Measurements from ENCODE around the gene MYL10. TPM values are rescaled to one million over a fixed set of nuclear protein-coding genes. Genes with fewer than 3 reads are reported as not detected.

Gene MYL10
- total RNA-seq, 1 donor from 2014 or later, result not detected

DNA sequence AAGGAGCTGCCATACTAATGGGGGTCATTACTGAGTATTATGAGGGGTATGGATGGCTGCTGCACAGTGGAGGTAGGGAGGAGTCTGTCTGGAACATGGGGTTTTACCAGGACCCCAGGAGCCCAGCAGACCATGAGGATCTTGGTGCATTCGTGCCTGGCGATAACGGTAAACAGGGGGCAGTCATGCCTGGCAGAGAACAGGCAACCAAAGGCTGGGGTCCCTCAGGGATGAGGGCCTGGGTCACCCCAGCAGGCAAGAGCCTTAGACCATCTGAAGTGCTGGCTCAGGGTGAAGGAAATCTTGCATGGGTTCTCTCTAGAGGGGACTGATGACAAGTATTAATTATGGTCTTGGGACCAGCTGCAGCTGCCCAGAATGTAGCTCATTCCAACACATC, 46.1 kb downstream of the MYL10 start:
- Mint-ChIP-seq H3K4me1 (ENCODE audit: unreplicated experiment) (peaks cover 3% of the 10 kb centered on the region), H3K36me3 (ENCODE audit: unreplicated experiment) (no peaks in the 10 kb centered on the region)
- no peak for DNase-seq (ENCODE audit: extremely low spot score, unreplicated experiment)

DNA sequence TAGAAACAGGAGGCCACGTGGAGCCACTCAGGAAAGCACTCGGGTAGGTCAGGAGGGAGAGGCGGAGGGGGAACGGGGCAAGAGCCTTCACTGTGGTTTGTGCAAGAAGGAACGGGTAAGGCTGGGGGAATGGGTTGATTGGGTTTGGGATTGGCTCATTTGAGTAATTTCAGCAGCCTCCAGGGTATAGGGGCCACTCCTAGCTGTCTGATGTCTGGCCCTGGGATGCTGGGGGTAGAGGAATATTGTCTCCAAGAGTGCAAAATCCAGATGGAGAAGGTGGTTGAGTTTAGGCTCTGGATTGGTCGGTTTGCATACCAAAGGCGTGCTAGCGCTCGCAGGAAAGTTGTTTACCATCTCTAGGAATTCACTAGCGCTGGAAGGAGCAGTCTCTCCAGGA, 47.2 kb downstream of the MYL10 start:
- H3K27me3 Mint-ChIP-seq (ENCODE audit: unreplicated experiment), result peaks cover 8% of the 10 kb centered on the region
- no peak overlapping the region for H3K4me3 Mint-ChIP-seq (ENCODE audit: unreplicated experiment)
- no peak overlapping the region for H3K27ac Mint-ChIP-seq (ENCODE audit: unreplicated experiment)
- H3K9me3 Mint-ChIP-seq (ENCODE audit: unreplicated experiment), result no peaks in the 10 kb centered on the region
- H3K4me1 Mint-ChIP-seq (ENCODE audit: unreplicated experiment), result peaks cover 3% of the 10 kb centered on the region
- H3K36me3 Mint-ChIP-seq (ENCODE audit: unreplicated experiment), result no peaks in the 10 kb centered on the region
- TF ChIP-seq, protein P1, sequence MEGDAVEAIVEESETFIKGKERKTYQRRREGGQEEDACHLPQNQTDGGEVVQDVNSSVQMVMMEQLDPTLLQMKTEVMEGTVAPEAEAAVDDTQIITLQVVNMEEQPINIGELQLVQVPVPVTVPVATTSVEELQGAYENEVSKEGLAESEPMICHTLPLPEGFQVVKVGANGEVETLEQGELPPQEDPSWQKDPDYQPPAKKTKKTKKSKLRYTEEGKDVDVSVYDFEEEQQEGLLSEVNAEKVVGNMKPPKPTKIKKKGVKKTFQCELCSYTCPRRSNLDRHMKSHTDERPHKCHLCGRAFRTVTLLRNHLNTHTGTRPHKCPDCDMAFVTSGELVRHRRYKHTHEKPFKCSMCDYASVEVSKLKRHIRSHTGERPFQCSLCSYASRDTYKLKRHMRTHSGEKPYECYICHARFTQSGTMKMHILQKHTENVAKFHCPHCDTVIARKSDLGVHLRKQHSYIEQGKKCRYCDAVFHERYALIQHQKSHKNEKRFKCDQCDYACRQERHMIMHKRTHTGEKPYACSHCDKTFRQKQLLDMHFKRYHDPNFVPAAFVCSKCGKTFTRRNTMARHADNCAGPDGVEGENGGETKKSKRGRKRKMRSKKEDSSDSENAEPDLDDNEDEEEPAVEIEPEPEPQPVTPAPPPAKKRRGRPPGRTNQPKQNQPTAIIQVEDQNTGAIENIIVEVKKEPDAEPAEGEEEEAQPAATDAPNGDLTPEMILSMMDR (IDR thresholded peaks at IDR 0.05), result no peak
- DNase-seq (ENCODE audit: extremely low spot score, unreplicated experiment), result no peak

More for the DNA sequence above, 46.1 kb downstream of the MYL10 start:
- H3K27ac Mint-ChIP-seq (ENCODE audit: unreplicated experiment), result no peak overlapping the region
- no peak overlapping the region for H3K4me3 Mint-ChIP-seq (ENCODE audit: unreplicated experiment)
- H3K27me3 Mint-ChIP-seq (ENCODE audit: unreplicated experiment), result peaks cover 8% of the 10 kb centered on the region
- H3K9me3 Mint-ChIP-seq (ENCODE audit: unreplicated experiment), result no peaks in the 10 kb centered on the region
- TF ChIP-seq, protein P1 (IDR thresholded peaks at IDR 0.05), result no peak

- DNase-seq (ENCODE audit: extremely low spot score, unreplicated experiment), result no peak
- peaks cover 8% of the 10 kb centered on the region for H3K27me3 Mint-ChIP-seq (ENCODE audit: unreplicated experiment)
Measured at GRCh38 chr7:101580596-101580995, 48.5 kb downstream of the MYL10 start.

GRCh38 chr7:101578552-101578951, 50.5 kb downstream of the MYL10 start:
- Mint-ChIP-seq H3K4me3 (ENCODE audit: unreplicated experiment) (no peak overlapping the region), H3K27me3 (ENCODE audit: unreplicated experiment) (peaks cover 14% of the 10 kb centered on the region), H3K9me3 (ENCODE audit: unreplicated experiment) (peaks cover 3% of the 10 kb centered on the region), H3K27ac (ENCODE audit: unreplicated experiment) (no peak overlapping the region), H3K36me3 (ENCODE audit: unreplicated experiment) (no peaks in the 10 kb centered on the region), H3K4me1 (ENCODE audit: unreplicated experiment) (peaks cover 1% of the 10 kb centered on the region)
- no peak for DNase-seq (ENCODE audit: extremely low spot score, unreplicated experiment)
- TF ChIP-seq, protein P1 (IDR thresholded peaks at IDR 0.05), result no peak

More at GRCh38 chr7:101580596-101580995, 48.5 kb downstream of the MYL10 start:
- no peaks in the 10 kb centered on the region for H3K36me3 Mint-ChIP-seq (ENCODE audit: unreplicated experiment)
- H3K27ac Mint-ChIP-seq (ENCODE audit: unreplicated experiment), result no peak overlapping the region
- no peak overlapping the region for H3K4me3 Mint-ChIP-seq (ENCODE audit: unreplicated experiment)
- no peaks in the 10 kb centered on the region for H3K9me3 Mint-ChIP-seq (ENCODE audit: unreplicated experiment)
- TF ChIP-seq, protein P1 (IDR thresholded peaks at IDR 0.05), result no peak
- H3K4me1 Mint-ChIP-seq (ENCODE audit: unreplicated experiment), result peaks cover 3% of the 10 kb centered on the region

DNA sequence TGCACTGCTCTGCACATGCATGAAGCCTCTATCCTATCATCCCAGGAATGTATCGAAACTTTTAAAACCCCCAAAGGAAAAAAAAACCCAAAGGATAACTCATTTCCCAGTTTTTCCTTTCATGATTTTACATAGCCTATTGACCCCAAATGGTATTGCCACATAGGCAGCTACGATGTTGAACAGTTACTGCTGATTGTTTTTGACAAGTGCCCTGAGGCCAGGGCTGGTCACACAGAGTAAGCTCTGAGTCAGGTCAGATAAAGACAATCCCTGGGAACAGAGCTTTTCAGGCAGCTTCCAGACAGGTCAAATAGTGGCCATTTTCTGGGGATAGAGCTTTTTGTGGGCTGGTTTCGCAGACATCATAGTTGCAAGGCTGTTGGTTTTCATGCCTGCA, 52.1 kb downstream of the MYL10 start:
- Mint-ChIP-seq H3K4me3 (ENCODE audit: unreplicated experiment) (no peak overlapping the region), H3K9me3 (ENCODE audit: unreplicated experiment) (peaks cover 8% of the 10 kb centered on the region), H3K36me3 (ENCODE audit: unreplicated experiment) (no peaks in the 10 kb centered on the region), H3K4me1 (ENCODE audit: unreplicated experiment) (peaks cover 1% of the 10 kb centered on the region), H3K27me3 (ENCODE audit: unreplicated experiment) (peaks cover 18% of the 10 kb centered on the region), H3K27ac (ENCODE audit: unreplicated experiment) (no peak overlapping the region)
- TF ChIP-seq, protein P1 (IDR thresholded peaks at IDR 0.05), result no peak
- DNase-seq (ENCODE audit: extremely low spot score, unreplicated experiment), result no peak
